Jurkat, Clone E6-1 (cell line): ENCODE results near the gene FAM83G.
A peak's percentile ranks its signal among the peaks of the same experiment; 100 is the strongest.
"Not testable (repeated sequence)": the region's sequence is repeated elsewhere in the genome, so short reads cannot be mapped to it uniquely, and the experiment has no call there.

Experiments
- DNase-seq: peaks from one replicate; pipeline ENCODE4 v3.0.0-alpha.2; 2011; ENCODE audit warnings: low read depth, low spot score
- H3K4me3 ChIP-seq: 2 replicates; pipeline ENCODE4 v1.5.1; 2011; ENCODE audit warnings: mild to moderate bottlenecking, low read length, control low read depth, moderate library complexity

FAM83G gene

DNA sequence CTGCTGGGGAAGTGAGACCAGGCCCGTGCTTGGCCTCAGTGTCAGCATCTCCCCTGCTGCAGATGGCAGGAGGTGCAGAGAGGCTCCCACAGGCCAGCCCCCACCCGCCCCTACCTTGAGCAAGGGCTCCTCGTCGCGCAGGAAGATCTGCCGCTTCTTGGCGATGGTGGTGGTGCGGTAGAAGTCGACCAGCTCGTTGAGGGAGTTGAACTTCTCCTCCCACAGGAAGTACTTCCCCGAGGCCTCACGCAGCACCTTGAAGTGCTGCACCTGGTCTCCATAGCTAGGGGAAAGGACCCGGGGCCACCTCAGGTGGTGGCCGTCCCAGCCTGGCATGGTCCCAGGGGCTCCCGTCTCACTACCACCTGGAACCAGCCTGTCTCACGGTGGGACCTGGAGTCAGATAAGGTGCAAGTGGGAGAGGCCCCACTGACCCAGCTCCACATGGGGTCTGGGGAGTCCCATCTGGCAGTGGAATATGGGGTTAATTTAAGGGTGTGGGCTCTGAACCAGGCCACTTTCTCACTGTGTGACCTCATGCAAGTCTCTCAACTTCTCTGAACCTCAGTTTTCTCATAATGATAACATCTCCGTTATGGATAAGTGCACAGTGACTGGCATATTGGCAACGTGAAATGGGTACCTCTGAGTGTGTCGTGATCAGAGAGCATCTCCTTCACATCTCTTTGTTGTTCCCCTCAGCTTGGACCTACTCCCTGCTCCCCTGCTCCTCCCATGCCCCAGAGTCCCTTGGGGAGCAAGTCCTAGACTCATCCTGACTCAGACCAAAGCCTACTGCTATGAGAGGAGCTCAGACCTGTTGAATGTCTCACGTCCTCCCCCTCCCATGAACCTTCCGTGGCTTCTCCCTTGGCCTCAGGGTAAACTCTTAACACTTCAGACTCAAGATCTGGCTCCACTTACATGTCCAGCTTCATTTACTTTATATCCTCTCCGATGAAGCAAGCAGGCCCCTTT, 19.8 kb upstream of the FAM83G start:
- no peak overlapping the region for H3K4me3 ChIP-seq
- peak; percentile 26 for DNase-seq

DNA sequence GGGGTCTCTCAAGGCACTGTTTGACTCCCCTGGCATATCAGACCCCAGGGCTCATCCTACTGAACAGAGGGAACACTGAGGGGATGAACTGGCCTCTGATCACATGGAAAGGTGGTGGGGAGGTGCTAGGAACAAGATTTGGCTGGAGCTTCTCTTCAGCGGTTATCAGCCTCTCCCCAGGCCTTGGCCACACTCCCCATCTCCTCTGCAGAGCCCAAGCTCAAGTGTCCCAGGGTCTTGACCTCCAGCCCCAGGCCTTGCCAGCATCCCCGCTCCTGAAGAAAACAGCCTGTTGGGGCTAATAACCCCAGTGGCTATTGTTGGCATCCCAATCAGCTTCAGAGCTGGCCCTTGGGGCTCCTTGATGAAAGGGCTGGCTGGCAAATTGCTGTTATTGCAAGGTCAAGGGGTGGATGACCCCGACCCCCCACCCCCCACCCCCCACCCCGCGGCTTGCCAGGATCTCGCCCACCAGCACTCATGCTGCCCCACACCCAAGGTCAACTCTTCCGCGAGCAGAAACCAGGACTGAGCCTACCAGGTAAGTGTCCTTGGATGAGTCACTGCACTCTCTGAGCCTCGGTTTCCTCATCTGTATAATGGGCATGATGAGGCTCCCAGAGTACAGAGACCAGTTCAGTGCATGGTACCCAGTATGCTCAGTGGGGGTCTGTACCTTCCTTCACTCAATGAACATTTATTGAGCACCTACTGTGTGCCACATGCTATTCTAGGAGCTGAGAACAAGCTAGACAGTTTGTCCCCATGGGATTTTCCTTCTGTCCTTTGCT, 18.8 kb upstream of the FAM83G start:
- no peak for DNase-seq

DNA sequence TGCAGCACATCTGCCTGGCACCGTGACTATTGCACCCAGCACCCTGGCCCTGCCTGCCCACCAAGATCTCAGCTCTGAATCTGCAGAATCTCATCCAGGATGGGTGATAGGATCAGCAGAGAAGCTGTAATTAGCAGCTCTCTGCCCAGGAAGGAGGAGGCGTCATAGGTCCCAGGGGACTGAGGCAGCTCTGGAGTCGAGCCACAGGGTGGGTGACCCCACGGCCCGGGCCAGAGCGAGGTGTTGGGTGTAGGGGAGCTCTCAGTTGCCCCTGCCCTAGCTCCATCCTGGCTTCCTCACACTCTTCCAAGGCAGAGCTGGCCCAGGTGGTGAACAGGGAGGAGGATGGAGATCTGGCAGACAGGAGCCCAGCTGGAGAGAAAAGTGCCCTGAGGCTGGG, 18.2 kb upstream of the FAM83G start:
- no peak overlapping the region for H3K4me3 ChIP-seq
- no peak for DNase-seq

More for the DNA sequence above, 18.8 kb upstream of the FAM83G start:
- no peak overlapping the region for H3K4me3 ChIP-seq

DNA sequence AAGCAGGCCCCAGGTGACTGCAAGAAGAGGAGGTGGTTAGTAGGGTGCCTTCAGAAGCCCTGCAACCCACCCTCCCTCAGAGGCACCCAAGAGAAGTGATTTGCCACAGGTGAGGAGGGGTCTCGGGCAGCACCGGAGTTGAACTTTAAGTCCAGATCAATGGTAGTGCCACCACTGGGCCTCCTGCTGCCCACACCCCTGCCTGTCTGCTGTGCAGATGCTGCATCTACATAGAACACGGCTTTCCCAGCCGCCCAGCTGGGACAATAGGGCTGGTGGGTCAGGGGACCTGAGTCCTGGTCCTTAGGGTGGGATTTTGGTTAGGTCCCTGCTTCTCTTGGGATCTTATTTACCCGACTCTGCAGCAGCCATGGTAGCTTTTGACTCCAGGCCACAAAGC, 17.6 kb upstream of the FAM83G start:
- no peak overlapping the region for H3K4me3 ChIP-seq
- no peak for DNase-seq

DNA sequence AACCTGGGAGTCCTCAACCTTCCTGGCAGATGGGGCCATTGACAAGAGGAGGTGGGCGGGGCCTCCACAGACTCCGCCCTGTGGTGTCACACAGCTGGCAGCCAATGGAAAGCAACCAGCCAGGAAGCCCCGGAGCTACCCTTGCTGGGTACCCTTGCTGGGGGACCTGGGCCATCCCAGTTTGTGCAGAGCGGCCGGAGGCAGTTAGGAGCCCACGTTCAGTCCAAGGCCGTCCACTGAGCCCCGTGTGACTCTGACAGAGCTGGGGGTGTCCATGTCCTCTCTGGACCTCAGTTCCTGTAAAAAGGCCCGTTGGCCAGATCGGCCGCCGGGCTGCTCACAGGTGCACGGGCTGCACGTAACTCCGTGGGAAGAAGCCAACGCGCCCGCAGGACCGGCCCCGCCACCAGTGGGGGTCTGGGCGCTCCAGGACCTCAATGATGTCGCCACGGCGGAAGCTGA, 17.1 kb upstream of the FAM83G start:
- peak; percentile 37 for DNase-seq

DNA sequence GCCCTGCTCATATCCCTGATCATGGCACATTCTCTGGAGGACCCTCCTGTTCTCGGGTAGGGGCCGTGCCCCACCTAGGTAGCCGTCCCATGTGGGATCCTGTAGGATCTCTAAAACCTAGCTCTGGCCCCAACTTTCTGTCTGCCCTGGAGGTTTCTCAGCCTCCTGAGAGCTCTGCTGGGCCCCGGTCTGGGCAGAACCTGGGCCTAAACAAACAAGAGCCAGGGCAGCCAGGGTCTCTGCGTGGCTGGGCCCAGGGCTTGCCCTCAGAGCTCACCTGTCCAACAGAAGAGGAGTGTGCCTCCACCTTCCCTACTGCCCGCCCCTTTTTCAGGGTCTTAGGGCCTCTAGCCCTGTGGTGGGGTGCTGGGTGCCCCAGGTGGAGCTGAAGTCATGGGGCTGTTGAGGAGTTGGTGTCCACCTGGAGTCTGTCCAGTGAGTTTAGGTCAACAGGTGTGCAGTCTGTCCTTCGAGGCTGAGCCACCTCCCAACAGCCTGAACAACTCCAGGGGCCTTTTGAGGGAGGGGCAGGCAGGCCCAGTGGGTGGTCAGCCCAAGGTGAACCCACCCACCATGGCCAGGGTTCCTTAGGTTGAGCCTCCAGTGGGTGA, 16.6 kb upstream of the FAM83G start:
- not testable (repeated sequence) for H3K4me3 ChIP-seq

More for the DNA sequence above, 17.1 kb upstream of the FAM83G start:
- no peak overlapping the region for H3K4me3 ChIP-seq

DNA sequence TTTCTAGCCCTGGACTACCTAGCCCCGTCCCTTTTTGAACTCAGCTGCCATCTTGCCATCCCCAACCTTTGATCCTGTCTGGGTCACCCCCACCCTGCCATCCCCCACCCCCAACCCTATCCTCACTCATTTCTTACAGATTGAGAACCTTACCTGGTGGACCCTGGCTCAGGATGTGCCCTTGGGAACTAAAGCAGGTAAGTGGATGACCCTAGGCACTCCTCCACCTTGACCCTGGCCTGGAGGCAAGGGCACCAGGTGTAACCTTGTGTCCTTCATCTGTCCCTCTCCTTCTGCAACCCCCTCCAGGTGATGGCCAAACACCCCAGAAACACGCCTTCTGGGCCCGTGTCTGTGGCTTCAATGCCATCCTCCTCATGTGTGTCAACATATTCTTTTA, 15.5 kb upstream of the FAM83G start:
- DNase-seq: no peak
- H3K4me3 ChIP-seq: no peak overlapping the region

More for the DNA sequence above, 16.6 kb upstream of the FAM83G start:
- not testable (repeated sequence) for DNase-seq

DNA sequence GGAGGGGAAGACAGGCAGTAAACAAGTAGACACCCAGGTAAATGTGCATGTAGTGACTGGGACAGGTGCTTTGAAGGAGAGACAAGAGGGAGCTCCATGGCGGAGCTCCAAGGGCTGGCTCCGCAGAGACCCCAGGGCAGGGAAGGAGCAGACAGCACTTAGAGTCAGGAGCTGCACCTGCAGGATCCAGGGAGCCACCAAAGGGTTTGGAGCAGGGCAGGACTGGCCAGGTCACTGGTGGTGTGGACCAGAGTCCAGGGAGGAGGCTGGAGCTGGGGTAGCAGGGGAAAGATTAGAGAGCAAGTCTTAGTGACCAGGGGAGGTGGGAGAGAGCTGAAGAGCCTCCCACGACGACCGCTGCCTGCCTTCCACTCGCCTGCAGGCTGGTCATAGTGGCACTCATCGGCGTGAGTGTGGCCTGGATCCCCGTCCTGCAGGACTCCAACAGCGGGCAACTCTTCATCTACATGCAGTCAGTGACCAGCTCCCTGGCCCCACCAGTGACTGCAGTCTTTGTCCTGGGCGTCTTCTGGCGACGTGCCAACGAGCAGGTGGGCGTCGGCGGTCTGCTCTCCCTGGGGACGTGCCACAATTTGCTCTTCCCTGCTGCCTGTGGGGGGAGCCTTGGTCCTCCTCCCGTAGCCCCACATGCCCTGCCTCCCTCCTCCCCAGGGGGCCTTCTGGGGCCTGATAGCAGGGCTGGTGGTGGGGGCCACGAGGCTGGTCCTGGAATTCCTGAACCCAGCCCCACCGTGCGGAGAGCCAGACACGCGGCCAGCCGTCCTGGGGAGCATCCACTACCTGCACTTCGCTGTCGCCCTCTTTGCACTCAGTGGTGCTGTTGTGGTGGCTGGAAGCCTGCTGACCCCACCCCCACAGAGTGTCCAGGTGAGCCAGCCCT, 14.7 kb upstream of the FAM83G start:
- no peak overlapping the region for H3K4me3 ChIP-seq
- DNase-seq: no peak

DNA sequence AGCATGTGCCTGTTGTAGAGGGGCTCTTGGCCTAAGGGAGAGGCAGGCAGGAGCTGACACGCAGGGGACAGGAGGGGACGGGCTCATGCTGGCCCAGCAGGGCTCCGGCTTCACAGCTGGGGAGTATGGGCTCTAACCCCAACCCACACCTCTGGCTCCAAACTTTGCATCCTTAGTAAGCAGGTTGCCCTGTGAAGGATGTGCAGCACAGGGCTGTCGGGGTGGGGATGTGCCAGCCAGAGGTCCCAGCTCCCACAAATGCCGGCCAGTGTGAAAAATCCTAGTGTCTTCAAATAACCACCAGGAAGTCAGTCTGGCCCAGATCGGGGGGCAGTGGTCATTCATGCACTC, 14.0 kb upstream of the FAM83G start:
- no peak for DNase-seq
- no peak overlapping the region for H3K4me3 ChIP-seq

DNA sequence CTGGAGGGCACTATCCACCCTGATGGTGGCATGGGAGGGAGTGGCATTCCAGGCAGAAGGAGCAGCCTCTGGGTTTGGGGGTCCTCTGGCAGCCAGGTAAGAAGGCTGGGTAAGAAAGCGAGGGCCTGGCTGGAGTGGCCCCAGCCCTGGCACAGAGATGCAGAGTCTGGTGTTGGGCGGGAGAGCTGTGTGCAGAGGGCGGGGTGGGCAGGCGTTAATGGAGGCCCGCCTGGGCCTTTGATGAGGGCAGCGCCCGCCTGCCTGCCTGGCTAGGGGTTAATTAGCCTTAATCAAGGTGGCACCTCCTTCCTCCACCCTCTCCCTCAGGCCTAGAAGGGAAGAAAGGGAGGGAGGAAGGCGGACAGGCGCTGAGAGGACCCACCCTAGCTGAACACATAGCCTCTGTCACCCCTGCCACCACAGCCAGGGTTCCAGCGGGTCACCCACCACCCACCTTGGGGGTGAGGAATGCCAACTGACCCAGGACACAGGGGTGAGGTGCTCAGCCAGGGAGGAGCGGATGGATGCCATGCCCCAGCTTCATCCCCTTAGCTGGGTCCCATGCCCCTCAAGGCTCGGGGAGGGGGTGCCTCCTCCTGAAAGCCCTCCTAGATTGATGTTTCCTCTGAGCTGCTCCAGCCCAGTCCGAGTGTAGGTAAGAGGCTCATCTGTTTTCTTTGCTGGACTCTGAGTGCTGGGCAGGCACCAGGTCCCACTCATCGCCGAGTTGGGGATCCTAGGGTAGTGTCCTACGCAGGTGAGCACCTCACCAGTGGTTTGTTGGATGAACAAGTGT, 13.4 kb upstream of the FAM83G start:
- no peak for DNase-seq
- no peak overlapping the region for H3K4me3 ChIP-seq

DNA sequence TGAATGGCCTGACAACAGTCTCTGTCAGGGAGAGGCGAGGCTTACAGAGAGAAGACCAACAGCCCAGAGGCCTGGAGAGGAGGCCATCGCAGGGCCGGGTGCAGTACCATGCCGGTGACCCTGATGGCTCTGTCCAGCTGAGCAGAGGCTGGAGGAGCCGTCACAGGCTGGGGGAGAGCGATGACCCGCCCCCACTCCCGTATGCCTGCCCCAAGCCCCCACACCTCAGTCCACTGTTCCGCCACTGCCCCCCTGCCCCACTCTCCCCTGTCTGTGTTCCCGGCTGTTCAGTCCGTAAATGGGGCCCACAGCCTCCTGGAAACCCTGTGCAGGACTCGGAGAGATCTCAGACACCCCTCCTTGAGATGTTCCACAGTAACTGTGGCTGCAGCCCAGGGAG, 12.8 kb upstream of the FAM83G start:
- no peak overlapping the region for H3K4me3 ChIP-seq
- DNase-seq: no peak

DNA sequence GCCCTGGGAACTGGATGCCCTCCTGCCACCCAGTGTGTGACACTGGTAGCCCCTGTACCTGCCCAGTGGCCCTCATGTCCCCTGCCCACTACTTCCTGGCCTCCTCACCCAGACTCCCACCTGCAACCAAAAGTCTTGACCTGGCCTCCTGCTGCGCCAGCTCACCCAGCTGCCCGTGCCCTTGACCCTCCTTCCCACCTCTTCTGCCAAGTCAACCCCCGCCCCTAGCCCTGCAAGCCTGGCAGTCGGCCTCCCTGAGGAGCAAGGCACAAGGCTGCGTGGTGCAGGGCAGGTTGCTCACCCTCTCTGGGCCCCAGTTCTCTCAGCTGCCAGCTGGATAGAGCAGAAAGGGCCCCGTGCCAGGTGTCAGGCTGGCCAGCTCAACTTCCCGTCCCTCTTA, 12.3 kb upstream of the FAM83G start:
- no peak for DNase-seq
- H3K4me3 ChIP-seq: no peak overlapping the region

DNA sequence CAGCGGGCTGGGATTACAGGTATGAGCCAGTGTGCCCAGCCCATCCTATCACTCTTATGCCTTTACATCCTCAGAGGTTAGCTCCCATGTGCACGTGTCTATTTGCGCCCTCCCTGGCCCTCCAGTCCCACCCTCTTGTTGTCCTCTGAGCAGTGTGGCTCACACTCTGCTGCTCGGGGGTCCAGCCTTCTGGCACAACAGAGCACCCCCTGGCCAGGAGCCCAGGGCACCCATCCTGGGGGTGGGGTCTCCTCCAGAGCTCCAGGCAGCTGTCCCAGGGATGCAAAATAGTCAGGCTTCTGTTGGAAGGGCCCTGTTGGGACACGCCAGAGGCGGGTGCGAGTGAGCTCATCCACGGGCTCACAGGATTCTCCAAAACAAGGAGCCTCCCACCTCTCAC, 11.7 kb upstream of the FAM83G start:
- no peak for DNase-seq
- no peak overlapping the region for H3K4me3 ChIP-seq

DNA sequence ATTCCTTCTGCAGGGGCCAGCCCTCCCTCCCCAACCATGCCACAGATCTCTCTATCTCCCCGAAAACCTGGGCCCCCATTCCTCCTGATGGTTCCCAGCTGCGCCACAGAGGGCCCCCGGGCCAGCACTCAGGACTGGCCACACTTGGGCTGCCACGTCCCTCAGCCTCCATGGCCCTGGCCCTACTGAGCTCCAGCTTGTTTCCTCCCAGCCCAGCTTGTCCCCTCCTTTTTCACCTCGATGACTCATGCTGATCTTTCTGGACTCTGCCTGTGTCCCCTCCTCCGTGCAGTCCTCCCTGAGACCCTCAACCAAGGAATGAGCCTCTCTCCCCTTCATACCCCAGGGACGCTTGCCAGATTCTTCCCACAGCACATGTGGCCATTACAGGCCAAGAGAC, 10.9 kb upstream of the FAM83G start:
- no peak overlapping the region for H3K4me3 ChIP-seq
- DNase-seq: no peak

DNA sequence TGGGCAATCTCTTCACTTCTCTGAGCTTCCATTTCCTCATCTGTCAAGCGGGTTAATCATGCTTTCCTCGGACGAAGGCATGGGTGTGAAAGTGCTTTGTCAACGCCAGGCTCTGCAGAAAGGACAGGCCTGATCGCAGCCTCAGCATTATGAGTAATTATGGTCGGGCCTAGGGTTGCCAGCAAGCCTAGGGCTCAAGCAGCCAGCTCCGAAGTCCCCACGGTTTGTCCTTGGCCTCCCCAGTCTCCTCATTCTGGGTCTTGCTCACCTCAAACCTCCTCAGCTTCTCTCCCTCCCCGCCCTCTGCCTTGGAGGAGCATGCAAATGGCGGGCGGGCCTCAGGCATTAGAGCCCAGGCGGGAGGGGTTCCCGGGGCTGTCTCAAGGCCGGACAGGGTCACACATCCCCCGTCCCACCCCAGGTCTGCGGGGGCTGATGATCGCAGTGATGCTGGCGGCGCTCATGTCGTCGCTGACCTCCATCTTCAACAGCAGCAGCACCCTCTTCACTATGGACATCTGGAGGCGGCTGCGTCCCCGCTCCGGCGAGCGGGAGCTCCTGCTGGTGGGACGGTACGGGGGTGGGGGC, 10.2 kb upstream of the FAM83G start:
- no peak for DNase-seq
- no peak overlapping the region for H3K4me3 ChIP-seq

DNA sequence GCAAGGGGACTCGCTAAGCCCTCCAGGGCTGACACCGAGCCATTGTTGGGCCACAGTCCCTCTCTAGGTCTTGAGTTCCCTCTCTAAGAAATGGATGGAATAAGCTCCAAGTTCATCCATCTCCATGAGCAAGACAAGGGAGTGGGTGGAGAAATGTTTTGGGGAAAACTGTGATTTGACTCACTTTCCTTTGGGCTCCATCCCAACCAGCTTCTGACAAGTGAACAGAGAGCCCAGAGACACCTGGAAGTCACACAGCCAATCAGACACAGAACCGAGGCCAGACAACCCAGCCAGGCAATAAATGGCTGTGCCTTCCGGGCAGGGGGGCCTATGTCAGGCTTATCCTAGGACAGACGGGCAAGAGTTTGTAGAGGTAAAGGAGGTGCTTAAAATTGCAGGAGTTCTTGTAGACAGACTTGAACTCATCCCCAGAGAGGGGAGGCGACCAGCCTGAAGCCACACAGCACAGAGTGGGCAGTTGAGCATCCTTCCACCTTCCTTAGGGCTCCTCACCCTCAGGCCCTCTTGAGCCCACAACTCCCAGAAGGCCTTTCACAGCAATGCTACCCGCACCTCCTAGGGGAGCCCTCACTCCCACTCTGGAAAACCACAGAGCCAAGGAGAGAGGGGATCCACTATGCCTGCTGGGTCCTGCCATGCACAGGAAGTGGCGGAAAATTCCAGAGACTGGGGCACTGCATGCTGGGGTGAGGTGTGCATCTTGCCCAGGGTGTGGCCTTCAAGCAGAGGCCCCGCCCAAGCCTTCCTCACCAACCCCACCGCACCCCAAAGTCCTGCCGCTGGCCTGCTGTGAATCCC, 9.5 kb upstream of the FAM83G start:
- no peak for DNase-seq

DNA sequence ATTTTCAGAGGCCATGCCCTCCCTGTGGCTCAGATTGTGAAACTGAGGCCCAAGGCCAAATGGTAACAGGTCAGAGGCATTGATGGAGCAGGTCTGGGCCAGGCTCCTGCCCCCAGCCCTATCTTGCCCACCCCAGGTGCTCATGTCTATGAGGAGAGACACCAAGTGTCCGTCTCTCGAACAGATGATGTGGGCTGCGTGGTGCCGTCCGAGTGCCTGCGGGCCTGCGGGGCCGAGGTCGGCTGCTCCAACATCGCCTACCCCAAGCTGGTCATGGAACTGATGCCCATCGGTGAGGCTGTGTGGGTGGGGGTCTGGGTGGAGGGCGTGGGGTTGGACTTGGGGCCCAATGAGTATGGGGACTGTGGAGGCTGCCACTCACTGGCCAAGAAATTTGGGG, 8.7 kb upstream of the FAM83G start:
- no peak for DNase-seq

More for the DNA sequence above, 9.5 kb upstream of the FAM83G start:
- H3K4me3 ChIP-seq: no peak overlapping the region

More for the DNA sequence above, 8.7 kb upstream of the FAM83G start:
- H3K4me3 ChIP-seq: no peak overlapping the region
